Neural crest cell (in vitro differentiated cells): ENCODE data around the gene ASB17. TPM values are rescaled to one million over a fixed set of nuclear protein-coding genes. Genes with fewer than 3 reads are reported as not detected.
A peak's percentile ranks its signal among the peaks of the same experiment; 100 is the strongest.

Experiments used
- DNase-seq: peaks from one replicate; pipeline ENCODE4 v3.0.0; 2021; ENCODE audit warnings: low read depth, mixed read lengths, low spot score
- H3K27ac Mint-ChIP-seq: one replicate; pipeline ENCODE4 v1.8.0; 2021; ENCODE audit warnings: mild to moderate bottlenecking, mixed read lengths; ENCODE audit not compliant: unreplicated experiment
- H3K27me3 Mint-ChIP-seq: 2 replicates; pipeline ENCODE4 v1.8.0; 2021; ENCODE audit warnings: low read depth, mild to moderate bottlenecking, mixed read lengths
- H3K36me3 Mint-ChIP-seq: 2 replicates; pipeline ENCODE4 v1.8.0; 2021; ENCODE audit warnings: low read depth, mild to moderate bottlenecking, mixed read lengths
- H3K4me1 Mint-ChIP-seq: 2 replicates; pipeline ENCODE4 v1.8.0; 2021; ENCODE audit warnings: mixed read lengths
- H3K4me3 Mint-ChIP-seq: one replicate; pipeline ENCODE4 v1.8.0; 2021; ENCODE audit warnings: mild to moderate bottlenecking, mixed read lengths
- H3K9me3 Mint-ChIP-seq: 2 replicates; pipeline ENCODE4 v1.8.0; 2021; ENCODE audit warnings: mixed read lengths
- CTCF ChIP-seq: fragments of 200-600 bp; sonication (generic); conservative IDR thresholded peaks from 2 replicates; pipeline ENCODE4 v1.5.0; 2021; ENCODE audit warnings: antibody characterized with exemption, mild to moderate bottlenecking
- total RNA-seq: library from RNA; stranded (reverse); gene quantifications from 2 replicates; pipeline ENCODE4 v1.2.1, GENCODE V29; 2021

Gene ASB17
- total RNA-seq, 1 donor from 2014 or later, result not detected

GRCh38 chr1:75937034-75937433, 4.8 kb upstream of the ASB17 start:
- no peaks in the 10 kb centered on the region for H3K36me3 Mint-ChIP-seq
- H3K27me3 Mint-ChIP-seq, result no peaks in the 10 kb centered on the region
- H3K4me1 Mint-ChIP-seq, result no peaks in the 10 kb centered on the region
- DNase-seq, result no peak
- H3K9me3 Mint-ChIP-seq, result no peaks in the 10 kb centered on the region
- TF ChIP-seq CTCF, result no peak
- H3K4me3 Mint-ChIP-seq, result no peak overlapping the region
- no peak overlapping the region for H3K27ac Mint-ChIP-seq

GRCh38 chr1:75922698-75923097, 9.5 kb downstream of the ASB17 start:
- H3K36me3 Mint-ChIP-seq, result no peaks in the 10 kb centered on the region
- H3K27me3 Mint-ChIP-seq, result no peaks in the 10 kb centered on the region
- DNase-seq, result no peak
- H3K4me3 Mint-ChIP-seq, result no peak overlapping the region
- no peaks in the 10 kb centered on the region for H3K9me3 Mint-ChIP-seq
- no peaks in the 10 kb centered on the region for H3K4me1 Mint-ChIP-seq
- no peak overlapping the region for H3K27ac Mint-ChIP-seq
- TF ChIP-seq CTCF, result no peak

- TF ChIP-seq CTCF, result no peak
- Mint-ChIP-seq H3K36me3 (no peaks in the 10 kb centered on the region), H3K27ac (no peak overlapping the region), H3K4me3 (no peak overlapping the region), H3K4me1 (no peaks in the 10 kb centered on the region), H3K27me3 (no peaks in the 10 kb centered on the region), H3K9me3 (no peaks in the 10 kb centered on the region)
- DNase-seq, result no peak
Measured at GRCh38 chr1:75916834-75917233, 15.4 kb downstream of the ASB17 start.

GRCh38 chr1:75908717-75909152, 23.5 kb downstream of the ASB17 start:
- no peak overlapping the region for H3K4me3 Mint-ChIP-seq
- H3K36me3 Mint-ChIP-seq, result no peaks in the 10 kb centered on the region
- no peak overlapping the region for H3K27ac Mint-ChIP-seq
- H3K9me3 Mint-ChIP-seq, result no peaks in the 10 kb centered on the region
- H3K4me1 Mint-ChIP-seq, result no peaks in the 10 kb centered on the region
- peak; percentile 14 for DNase-seq
- no peaks in the 10 kb centered on the region for H3K27me3 Mint-ChIP-seq
- peak; percentile 67 for TF ChIP-seq CTCF

GRCh38 chr1:75901371-75901770, 30.8 kb downstream of the ASB17 start:
- Mint-ChIP-seq H3K36me3 (no peaks in the 10 kb centered on the region), H3K4me3 (no peak overlapping the region), H3K27me3 (no peaks in the 10 kb centered on the region), H3K9me3 (no peaks in the 10 kb centered on the region), H3K27ac (no peak overlapping the region), H3K4me1 (no peaks in the 10 kb centered on the region)
- no peak for DNase-seq
- no peak for TF ChIP-seq CTCF

GRCh38 chr1:75884437-75884836, 47.8 kb downstream of the ASB17 start:
- no peak for DNase-seq
- no peak for TF ChIP-seq CTCF
- Mint-ChIP-seq H3K4me1 (no peaks in the 10 kb centered on the region), H3K4me3 (no peak overlapping the region), H3K27ac (no peak overlapping the region), H3K36me3 (no peaks in the 10 kb centered on the region), H3K9me3 (peaks cover 5% of the 10 kb centered on the region), H3K27me3 (no peaks in the 10 kb centered on the region)
